GM04503 (cell line): ENCODE measurements around the gene ARHGAP44.

Experiments
- DNase-seq: peaks from one replicate; pipeline ENCODE4 v3.0.0-alpha.2; 2012; ENCODE audit warnings: low read depth

Gene ARHGAP44

GRCh38 chr17:12789481-12790248, at the start of gene ARHGAP44:
Gene ARHGAP44, plus strand, starts transcription at chr17:12789498. Its CDS starts 341 bp downstream, at chr17:12789839.
- DNase-seq: no peak

GRCh38 chr17:12739500-12739899, 49.8 kb upstream of the ARHGAP44 start:
- no peak for DNase-seq

- DNase-seq: no peak
Observed at GRCh38 chr17:12743046-12743445, 46.3 kb upstream of the ARHGAP44 start.

- no peak for DNase-seq
Observed at GRCh38 chr17:12744298-12744697, 45.0 kb upstream of the ARHGAP44 start.

- no peak for DNase-seq
Observed at GRCh38 chr17:12744786-12745185, 44.5 kb upstream of the ARHGAP44 start.

GRCh38 chr17:12745486-12745885, 43.8 kb upstream of the ARHGAP44 start:
- no peak for DNase-seq

GRCh38 chr17:12756786-12757185, 32.5 kb upstream of the ARHGAP44 start:
- no peak for DNase-seq

- DNase-seq: no peak
Observed at GRCh38 chr17:12759090-12759489, 30.2 kb upstream of the ARHGAP44 start.

GRCh38 chr17:12765548-12765947, 23.8 kb upstream of the ARHGAP44 start:
- no peak for DNase-seq

- DNase-seq: no peak
Observed at GRCh38 chr17:12768255-12768654, 21.0 kb upstream of the ARHGAP44 start.

GRCh38 chr17:12769981-12770380, 19.3 kb upstream of the ARHGAP44 start:
- DNase-seq: no peak

- DNase-seq: no peak
Observed at GRCh38 chr17:12773153-12773552, 16.1 kb upstream of the ARHGAP44 start.

GRCh38 chr17:12789075-12789480, 220 bp upstream of the ARHGAP44 start:
- DNase-seq: no peak

- DNase-seq: no peak
Observed at GRCh38 chr17:12790249-12791106, 1.2 kb downstream of the ARHGAP44 start.

GRCh38 chr17:12794919-12795532, 5.7 kb downstream of the ARHGAP44 start:
- no peak for DNase-seq

- DNase-seq: no peak
Observed at GRCh38 chr17:12800855-12801365, 11.6 kb downstream of the ARHGAP44 start.

GRCh38 chr17:12806630-12807029, 17.3 kb downstream of the ARHGAP44 start:
- no peak for DNase-seq

- DNase-seq: no peak
Observed at GRCh38 chr17:12808723-12809122, 19.4 kb downstream of the ARHGAP44 start.

GRCh38 chr17:12812877-12813276, 23.6 kb downstream of the ARHGAP44 start:
- no peak for DNase-seq

- no peak for DNase-seq
Observed at GRCh38 chr17:12813664-12814063, 24.4 kb downstream of the ARHGAP44 start.

GRCh38 chr17:12814718-12815117, 25.4 kb downstream of the ARHGAP44 start:
- no peak for DNase-seq

- no peak for DNase-seq
Observed at GRCh38 chr17:12815642-12816141, 26.4 kb downstream of the ARHGAP44 start.
